HG03159 (cell line): ENCODE results near the gene CERKL.
A peak's percentile ranks its signal among the peaks of the same experiment; 100 is the strongest.

Experiments
- ATAC-seq: cut with Tn5 transposase; IDR thresholded peaks from one replicate; pipeline ENCODE4 v1.9.1; 2021; ENCODE audit warnings: mild to moderate bottlenecking, moderate library complexity; ENCODE audit not compliant: unreplicated experiment

Gene CERKL

DNA sequence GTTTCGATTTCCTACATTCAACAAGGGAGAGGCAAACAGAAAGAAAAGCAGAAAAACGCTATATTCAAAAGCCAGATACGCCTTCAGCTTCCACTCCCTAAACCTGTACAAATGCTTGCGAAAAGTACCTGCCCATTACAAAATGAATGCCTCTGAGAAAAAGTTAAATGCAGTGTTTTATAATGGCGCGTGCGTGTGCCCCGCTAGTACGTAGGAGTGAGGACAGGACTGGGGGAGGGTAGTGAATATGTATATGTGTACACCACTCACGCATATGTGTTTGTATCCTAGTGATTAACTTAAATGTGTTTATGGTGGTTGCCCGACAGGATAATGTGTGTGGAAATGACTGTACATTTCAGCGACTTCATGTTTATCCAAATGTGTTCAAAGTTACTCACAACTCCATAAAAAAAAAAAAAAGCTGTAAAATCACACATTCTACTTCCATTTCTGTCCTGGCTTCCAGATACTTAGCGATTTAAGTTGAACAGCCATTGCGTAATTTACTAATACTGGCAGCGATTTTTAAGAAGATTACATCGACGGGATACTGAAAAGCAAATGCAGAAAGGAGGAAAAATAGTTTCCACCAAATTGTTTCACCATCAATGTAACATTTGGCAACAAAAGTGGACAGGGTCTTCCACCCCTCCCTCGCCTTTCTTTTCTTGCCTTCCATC lies 22.1 kb upstream of the CERKL start:
- no peak for ATAC-seq

DNA sequence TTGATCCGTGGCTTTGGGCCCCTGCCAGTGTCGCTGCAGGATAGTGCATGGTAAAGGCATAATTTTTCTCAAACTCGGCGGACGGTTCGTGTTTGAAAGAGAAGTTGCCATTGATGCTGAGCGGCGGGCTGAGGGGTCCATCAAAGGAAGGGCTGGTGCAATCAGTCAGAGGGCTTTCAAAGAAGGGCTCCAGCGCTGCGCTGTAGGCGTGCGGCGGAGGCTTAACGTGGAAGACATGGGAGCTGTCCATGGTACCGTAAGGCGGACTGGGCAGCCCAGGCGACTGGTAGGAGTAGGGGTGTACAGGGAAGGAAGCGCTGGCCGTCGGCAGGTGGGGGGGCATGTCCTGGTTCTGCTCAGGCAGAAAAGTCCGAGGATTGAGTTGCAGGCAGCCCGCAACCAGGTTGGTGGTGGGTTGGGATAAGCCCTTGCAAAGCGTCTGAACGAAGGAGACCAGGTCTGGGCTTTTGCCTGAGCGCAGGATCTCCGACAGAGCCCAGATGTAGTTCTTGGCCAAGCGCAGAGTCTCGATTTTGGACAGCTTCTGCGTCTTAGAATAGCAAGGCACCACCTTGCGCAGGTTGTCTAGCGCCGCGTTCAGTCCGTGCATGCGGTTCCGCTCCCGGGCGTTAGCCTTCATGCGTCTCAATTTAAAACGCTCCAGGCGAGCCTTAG lies 21.1 kb upstream of the CERKL start:
- ATAC-seq: peak; percentile 49

- no peak for ATAC-seq
These were observed 18.3 kb upstream of the CERKL start for GRCh38 chr2:181675254-181675653.

DNA sequence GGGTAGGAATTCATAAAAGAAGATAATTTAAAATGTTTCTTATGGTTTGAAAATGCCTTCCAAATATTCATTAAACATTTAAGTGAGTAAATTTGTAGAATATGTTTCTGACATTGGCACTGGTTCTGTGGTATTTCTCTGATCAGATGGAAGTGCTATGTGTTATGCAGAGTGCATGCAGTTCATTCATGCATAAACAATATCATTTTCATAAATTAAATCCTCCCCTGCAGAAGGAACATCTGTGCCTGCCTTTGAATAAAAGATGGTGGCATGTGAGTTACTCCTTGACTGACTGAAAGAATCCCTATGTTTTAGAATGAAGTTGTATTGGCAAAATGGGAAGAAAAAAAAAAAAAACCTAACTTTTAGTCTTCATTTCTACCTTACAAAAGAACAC lies 17.6 kb upstream of the CERKL start:
- no peak for ATAC-seq

- ATAC-seq: peak; percentile 28
These were observed 16.3 kb upstream of the CERKL start for GRCh38 chr2:181673173-181673572.

DNA sequence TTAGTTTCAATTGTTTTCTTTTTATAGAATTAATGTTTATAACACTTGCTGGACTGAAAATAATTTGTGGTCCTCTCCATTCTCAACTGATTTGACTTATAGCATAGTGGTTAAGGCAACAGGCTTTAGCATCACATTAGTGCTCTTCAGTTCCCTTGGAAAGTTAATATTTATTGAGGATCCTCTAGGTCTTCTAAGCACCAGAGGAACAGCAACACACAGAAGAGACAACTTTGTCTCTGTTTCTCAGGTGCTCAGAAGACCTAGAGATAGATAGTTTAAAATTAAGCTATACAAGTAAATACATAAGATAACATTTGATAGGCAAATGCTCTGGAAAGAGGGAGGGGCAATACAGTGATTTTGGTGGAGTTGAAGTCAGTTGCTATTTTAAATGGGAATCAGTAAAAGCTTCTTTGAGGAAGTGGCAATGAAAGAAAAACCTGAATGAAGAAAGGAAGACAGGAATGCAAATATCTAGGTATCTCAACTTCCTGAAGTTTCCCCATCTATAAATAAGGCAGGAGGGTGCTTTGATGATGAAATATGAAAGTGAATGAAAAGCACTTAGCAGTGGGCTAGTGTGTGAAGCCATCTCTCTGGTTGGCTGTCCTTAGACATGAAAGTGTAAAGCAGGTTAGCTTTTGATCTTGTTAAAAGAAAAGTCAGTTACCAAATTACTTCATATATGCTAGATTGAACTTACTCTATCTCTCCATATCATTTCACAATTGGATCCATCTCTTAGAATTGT lies 15.5 kb upstream of the CERKL start:
- ATAC-seq: peak; percentile 57

DNA sequence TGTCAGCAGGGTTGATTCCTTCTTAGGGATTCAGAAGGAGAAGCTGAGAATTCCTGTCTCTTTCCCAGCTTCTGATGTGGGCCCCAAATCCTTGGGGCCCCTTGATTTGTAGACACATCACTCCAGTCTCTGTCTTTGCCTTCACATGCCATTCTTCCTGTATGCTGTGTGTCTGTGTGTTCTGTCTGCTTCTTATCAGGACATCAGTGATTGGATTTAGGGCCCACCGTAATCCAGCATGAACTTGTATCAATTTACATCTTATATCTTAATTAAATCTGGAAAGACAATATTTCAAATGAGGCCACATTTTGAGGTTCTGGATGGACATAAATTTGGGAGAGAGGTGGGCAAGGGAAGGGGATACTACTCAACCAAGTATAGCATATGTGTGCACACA lies 13.7 kb upstream of the CERKL start:
- no peak for ATAC-seq

DNA sequence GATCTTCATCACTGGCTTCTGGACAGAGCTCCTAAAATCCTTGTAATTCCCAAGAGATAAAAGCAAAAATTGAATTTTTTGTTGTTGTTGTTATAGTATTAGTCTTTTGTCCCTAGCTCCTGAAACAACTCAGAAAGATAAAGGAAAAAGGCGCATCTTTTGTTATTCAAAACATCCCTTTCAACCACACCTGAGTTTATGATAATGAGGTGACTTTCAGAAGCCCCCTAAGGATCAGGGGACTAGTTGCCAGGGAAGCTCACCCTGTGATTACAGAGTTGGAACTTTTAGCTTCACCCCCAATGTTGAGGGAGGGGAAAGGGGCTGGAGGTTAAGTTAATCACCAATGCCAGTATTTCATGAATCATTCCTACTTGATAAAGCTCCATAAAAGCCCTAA lies 10.3 kb upstream of the CERKL start:
- ATAC-seq: no peak

DNA sequence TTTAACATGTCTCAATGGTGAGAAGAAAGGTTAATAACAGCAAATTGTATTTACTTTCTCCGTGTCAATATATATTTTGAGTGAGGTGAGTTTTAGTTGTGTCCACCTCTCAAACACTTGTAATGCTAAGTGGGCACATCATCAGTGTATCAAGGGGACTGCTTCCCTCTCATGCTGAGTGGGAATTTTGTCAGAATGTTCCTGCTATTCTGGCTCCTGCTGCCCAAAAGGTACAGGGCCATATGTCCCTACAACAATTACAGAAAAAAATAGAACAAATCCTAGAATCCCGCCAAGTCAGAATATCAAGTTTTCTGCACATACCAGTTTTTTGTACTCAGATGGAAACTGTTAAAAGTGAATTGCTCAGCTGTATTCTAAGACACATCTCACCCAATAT lies 5.4 kb upstream of the CERKL start:
- no peak for ATAC-seq

DNA sequence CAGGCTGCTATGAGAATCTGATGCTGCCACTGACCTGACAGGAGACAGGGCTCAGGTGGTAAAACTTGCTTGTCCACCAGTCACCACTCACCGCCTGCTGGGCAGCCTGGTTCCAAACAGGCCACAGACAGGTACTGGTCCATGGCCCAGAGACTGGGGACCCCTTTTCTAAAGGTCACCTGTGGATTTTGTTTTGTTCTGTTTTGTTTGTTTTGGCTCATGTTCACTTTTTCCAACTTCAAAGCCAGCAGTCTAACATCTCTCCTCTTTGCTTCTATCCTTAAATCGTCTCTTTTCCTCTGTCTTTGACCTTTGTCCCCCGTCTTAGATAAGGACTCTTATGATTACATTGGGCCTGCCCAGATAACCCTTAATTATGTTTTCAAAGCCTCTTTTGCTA lies 3.3 kb upstream of the CERKL start:
- no peak for ATAC-seq

- ATAC-seq: no peak
These were observed 1.5 kb upstream of the CERKL start for GRCh38 chr2:181658444-181658843.

DNA sequence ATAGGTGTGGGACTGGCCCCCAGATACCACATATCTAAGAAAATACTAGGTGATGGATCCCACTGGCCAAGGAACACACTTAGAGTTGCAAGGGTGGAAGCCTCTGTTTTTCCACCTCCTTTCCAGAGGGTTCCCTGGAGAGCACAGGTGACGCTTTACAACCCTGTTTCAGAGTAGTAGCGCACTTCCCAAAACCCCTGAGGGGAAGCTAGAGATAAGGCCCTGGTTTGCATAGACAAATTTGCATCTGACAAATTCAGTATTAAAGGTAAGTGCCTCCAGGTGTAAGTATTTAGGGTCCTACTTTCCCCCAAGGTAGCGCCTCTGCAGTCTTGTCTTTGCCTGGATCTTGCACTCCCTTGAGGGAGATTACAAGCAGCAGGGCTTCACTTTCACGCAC lies 474 bp upstream of the CERKL start:
- no peak for ATAC-seq

- no peak for ATAC-seq
These were observed 1.4 kb downstream of the CERKL start for GRCh38 chr2:181655519-181655918.

- ATAC-seq: no peak
These were observed 7.4 kb downstream of the CERKL start for GRCh38 chr2:181649436-181649979.

DNA sequence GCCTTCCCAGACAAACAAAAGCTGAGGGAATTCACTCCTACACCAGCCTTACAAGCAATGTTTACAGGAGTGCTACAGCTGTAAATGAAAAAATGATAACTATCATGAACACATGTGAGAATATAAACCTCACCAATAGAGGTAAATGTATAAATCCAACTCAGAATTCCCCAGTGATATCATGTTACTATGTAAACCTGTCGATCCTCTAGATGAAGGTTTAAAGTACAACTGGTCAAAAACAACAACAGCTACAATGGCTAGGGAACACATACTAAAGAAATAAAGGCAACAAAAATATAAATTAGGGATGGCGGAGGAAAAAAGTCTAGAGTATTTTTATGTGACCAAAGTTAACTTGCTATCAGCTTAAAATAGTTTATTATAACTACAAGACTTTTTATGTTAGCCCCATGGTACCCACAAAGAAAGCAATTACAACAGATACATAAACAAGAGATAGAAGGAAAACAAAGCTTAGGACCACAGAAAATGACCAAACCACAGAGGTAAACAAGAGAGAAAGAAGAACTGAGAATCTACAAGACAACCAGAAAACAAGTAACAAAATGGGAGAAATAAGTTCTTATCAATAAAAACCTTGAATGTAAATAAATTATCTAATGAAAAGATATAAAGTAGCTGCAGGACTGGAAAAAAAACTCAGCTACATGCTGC lies 8.3 kb downstream of the CERKL start:
- no peak for ATAC-seq

DNA sequence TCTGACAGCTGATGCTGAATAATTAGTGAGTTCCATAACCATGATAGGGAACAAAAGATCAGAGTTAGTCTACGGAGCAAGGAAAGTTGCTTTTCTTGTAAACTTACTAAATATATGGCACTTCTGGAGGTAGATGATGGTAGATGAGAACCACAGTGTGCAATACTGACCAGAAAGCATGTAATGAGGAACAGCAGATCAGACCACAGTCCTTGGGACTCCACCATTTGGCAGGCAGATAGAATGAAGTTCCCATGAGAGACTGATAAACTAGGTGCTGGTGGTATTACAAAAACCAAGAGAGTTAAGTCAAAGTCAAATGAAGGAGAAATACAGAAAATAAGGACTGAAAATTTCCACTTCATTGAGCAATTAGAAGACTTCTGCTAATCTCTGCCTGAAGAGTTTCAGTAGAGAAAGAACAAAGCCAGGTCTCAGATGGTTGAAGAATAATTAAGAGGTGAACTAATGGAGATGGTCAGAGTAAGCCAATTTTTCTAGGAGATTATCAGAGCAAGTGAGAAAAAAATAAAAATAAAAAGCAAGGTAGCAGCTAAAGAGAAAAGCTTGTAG lies 10.4 kb downstream of the CERKL start:
- no peak for ATAC-seq

DNA sequence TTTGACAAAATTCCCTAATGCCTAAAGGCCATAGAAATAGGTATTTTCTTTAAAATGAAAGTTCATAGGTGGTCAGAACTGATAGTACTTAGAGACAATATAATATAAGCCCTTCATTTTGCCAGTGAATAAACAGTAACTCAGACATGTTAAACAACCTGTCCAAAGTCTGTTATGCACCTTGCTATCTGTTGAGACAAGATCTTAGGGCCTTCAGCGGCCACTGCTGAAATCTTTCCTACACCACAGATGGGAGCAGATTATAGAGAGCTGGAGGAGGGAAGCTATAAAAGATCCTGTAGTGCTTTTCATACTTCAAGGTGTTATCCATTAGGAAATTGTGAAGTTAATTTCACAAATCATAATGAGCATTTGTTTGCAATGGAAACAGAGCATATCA lies 13.8 kb downstream of the CERKL start:
- no peak for ATAC-seq

GRCh38 chr2:181642086-181642485 lies 14.8 kb downstream of the CERKL start:
- ATAC-seq: no peak

GRCh38 chr2:181639686-181640085 lies 17.2 kb downstream of the CERKL start:
- no peak for ATAC-seq

GRCh38 chr2:181632733-181633401 lies 24.0 kb downstream of the CERKL start:
- ATAC-seq: no peak
